Panc1 (cell line): ENCODE data around the gene SH3GL1. TPM values are rescaled to one million over a fixed set of nuclear protein-coding genes. Genes with fewer than 3 reads are reported as not detected.

Experiments used
- microRNA-seq: library from miRNA; unstranded; fragments of <30 nt; microRNA quantifications from one replicate; pipeline ENCODE4 v1.1.0, GENCODE V29; 2020; ENCODE audit not compliant: unreplicated experiment
- total RNA-seq: library from RNA; stranded (reverse); gene quantifications from one replicate; pipeline ENCODE4 v1.2.1, GENCODE V29; 2021; ENCODE audit not compliant: unreplicated experiment

SH3GL1 gene
- total RNA-seq, 1 experiment from 2014 or later: 57.1 TPM

Small RNAs within 50 kb of the gene (microRNA-seq; reads per million reads assigned to microRNA genes)
- 5.1 reads per million, percentile 14 among the genes with 10 or more reads in this experiment for gene MIR4746

Other genes starting within 250 kb of the SH3GL1 start
- not detected for gene CREB3L3, start 246.9 kb downstream of the SH3GL1 start, total RNA-seq
- 19.8 TPM for gene SIRT6, start 218.0 kb downstream of the SH3GL1 start, total RNA-seq
- 0.26 TPM for gene ANKRD24, start 217.9 kb downstream of the SH3GL1 start, total RNA-seq
- 3.0 TPM for gene EBI3, start 171.0 kb downstream of the SH3GL1 start, total RNA-seq
- gene YJU2, start 153.5 kb downstream of the SH3GL1 start, total RNA-seq: 15.9 TPM
- 0.46 TPM for gene SHD, start 121.3 kb downstream of the SH3GL1 start, total RNA-seq
- not detected for gene TMIGD2, start 98.2 kb downstream of the SH3GL1 start, total RNA-seq
- 12.1 TPM for gene FSD1, start 95.9 kb downstream of the SH3GL1 start, total RNA-seq
- 10.0 TPM for gene STAP2, start 61.7 kb downstream of the SH3GL1 start, total RNA-seq
- gene MPND, start 57.0 kb downstream of the SH3GL1 start, total RNA-seq: 22.9 TPM
- gene CHAF1A, start 2.1 kb upstream of the SH3GL1 start, total RNA-seq: 45.4 TPM
- gene UBXN6, start 57.2 kb upstream of the SH3GL1 start, total RNA-seq: 55.6 TPM
- gene HDGFL2, start 71.8 kb upstream of the SH3GL1 start, total RNA-seq: 56.9 TPM
- 10.2 TPM for gene PLIN4, start 117.9 kb upstream of the SH3GL1 start, total RNA-seq
- gene PLIN5, start 134.7 kb upstream of the SH3GL1 start, total RNA-seq: 0.64 TPM
- gene LRG1, start 139.5 kb upstream of the SH3GL1 start, total RNA-seq: 0.08 TPM
- gene SEMA6B, start 159.1 kb upstream of the SH3GL1 start, total RNA-seq: 5.7 TPM
- 4.8 TPM for gene TNFAIP8L1, start 239.0 kb upstream of the SH3GL1 start, total RNA-seq